Neural progenitor cell (in vitro differentiated cells): Measurements from ENCODE around the gene BICD1. TPM values are rescaled to one million over a fixed set of nuclear protein-coding genes. Genes with fewer than 3 reads are reported as not detected.

Experiments used
- DNase-seq: peaks from one replicate; pipeline ENCODE4 v3.0.0-alpha.2; 2016; ENCODE audit warnings: low spot score
- H2AFZ ChIP-seq: fragments of 200-600 bp; sonication (generic); replicated peaks from 2 replicates; pipeline ENCODE4 v1.6.1; 2016; ENCODE audit warnings: antibody characterized with exemption
- H3F3A ChIP-seq: fragments of 200-600 bp; sonication (generic); 2 replicates; pipeline ENCODE4 v1.6.1; 2016; ENCODE audit warnings: antibody characterized with exemption, low read depth
- H3K27ac ChIP-seq: fragments of 200-600 bp; sonication (generic); 2 replicates; pipeline ENCODE4 v1.5.1; 2016; ENCODE audit warnings: mild to moderate bottlenecking
- H3K27me3 ChIP-seq: fragments of 200-600 bp; sonication (generic); 2 replicates; pipeline ENCODE4 v1.6.1; 2016; ENCODE audit warnings: mild to moderate bottlenecking, moderate library complexity
- H3K36me3 ChIP-seq: fragments of 200-600 bp; sonication (generic); 2 replicates; pipeline ENCODE4 v1.5.1; 2016
- H3K4me1 ChIP-seq: fragments of 200-600 bp; sonication (generic); 2 replicates; pipeline ENCODE4 v1.6.1; 2016; ENCODE audit warnings: mixed run types
- H3K4me2 ChIP-seq: fragments of 200-600 bp; sonication (generic); 2 replicates; pipeline ENCODE4 v1.6.1; 2016
- H3K4me3 ChIP-seq: fragments of 200-600 bp; sonication (generic); 2 replicates; pipeline ENCODE4 v1.5.1; 2016
- H3K79me2 ChIP-seq: fragments of 200-600 bp; sonication (generic); 2 replicates; pipeline ENCODE4 v1.6.1; 2016; ENCODE audit warnings: low read depth
- H3K9ac ChIP-seq: fragments of 200-600 bp; sonication (generic); 2 replicates; pipeline ENCODE4 v1.6.1; 2016
- H3K9me3 ChIP-seq: fragments of 200-600 bp; sonication (generic); 2 replicates; pipeline ENCODE4 v1.5.1; 2016; ENCODE audit warnings: low read depth
- H4K20me1 ChIP-seq: fragments of 200-600 bp; sonication (generic); 2 replicates; pipeline ENCODE4 v1.6.1; 2016; ENCODE audit warnings: low read depth
- H3K27ac Mint-ChIP-seq: 3 replicates; pipeline ENCODE4 v1.8.0; 2021; ENCODE audit warnings: mixed read lengths
- H3K27me3 Mint-ChIP-seq: 2 replicates; pipeline ENCODE4 v1.8.0; 2022; ENCODE audit warnings: low read depth, mild to moderate bottlenecking, inconsistent platforms, moderate library complexity, mixed read lengths; ENCODE audit not compliant: insufficient read depth
- H3K36me3 Mint-ChIP-seq: 3 replicates; pipeline ENCODE4 v1.8.0; 2021; ENCODE audit warnings: mixed read lengths
- H3K4me1 Mint-ChIP-seq: 3 replicates; pipeline ENCODE4 v1.8.0; 2021; ENCODE audit warnings: mixed read lengths
- H3K4me3 Mint-ChIP-seq: 3 replicates; pipeline ENCODE4 v1.8.0; 2021; ENCODE audit warnings: mild to moderate bottlenecking, moderate library complexity, mixed read lengths
- H3K9me3 Mint-ChIP-seq: 3 replicates; pipeline ENCODE4 v1.8.0; 2020; ENCODE audit warnings: mixed read lengths
- CTCF ChIP-seq: fragments of 200-600 bp; sonication (generic); IDR thresholded peaks from 2 replicates; pipeline ENCODE4 v1.5.1; 2017; ENCODE audit warnings: antibody characterized with exemption, mild to moderate bottlenecking
- EZH2 ChIP-seq: fragments of 200-600 bp; sonication (generic); IDR thresholded peaks from 2 replicates; pipeline ENCODE4 v1.6.1; 2017; ENCODE audit warnings: antibody characterized with exemption, mild to moderate bottlenecking, moderate library complexity
- EZH2phosphoT487 ChIP-seq: fragments of 200-600 bp; sonication (generic); IDR thresholded peaks from 2 replicates; pipeline ENCODE4 v1.6.1; 2017; ENCODE audit warnings: antibody characterized with exemption
- total RNA-seq: library from RNA; depleted of rRNA; stranded (reverse); fragments of >200 nt; gene quantifications from 2 replicates; pipeline ENCODE4 v1.2.3, GENCODE V29; 2015; ENCODE audit warnings: low replicate concordance

BICD1 gene
- total RNA-seq, 1 donor from 2014 or later: 23.6 TPM

GRCh38 chr12:32069731-32070130, 36.9 kb upstream of the BICD1 start:
- H3K36me3 Mint-ChIP-seq: no peaks in the 10 kb centered on the region

GRCh38 chr12:32070370-32070769, 36.3 kb upstream of the BICD1 start:
- Histone ChIP-seq H3K27ac (no peak overlapping the region), H3K9ac (no peak overlapping the region), H3K4me1 (peaks cover 7% of the 10 kb centered on the region), H3K36me3 (no peaks in the 10 kb centered on the region), H3K79me2 (no peaks in the 10 kb centered on the region), H2AFZ (no peak overlapping the region), H3K27me3 (no peaks in the 10 kb centered on the region), H3K4me3 (no peak overlapping the region), H3K9me3 (no peaks in the 10 kb centered on the region), H3F3A (no peaks in the 10 kb centered on the region), H4K20me1 (no peaks in the 10 kb centered on the region), H3K4me2 (no peak overlapping the region)
- DNase-seq: no peak
- H3K36me3 Mint-ChIP-seq: no peaks in the 10 kb centered on the region
- no peak overlapping the region for H3K27ac Mint-ChIP-seq
- no peak overlapping the region for H3K4me3 Mint-ChIP-seq
- TF ChIP-seq CTCF (no peak), EZH2phosphoT487 (no peak), EZH2 (no peak)
- H3K4me1 Mint-ChIP-seq: no peaks in the 10 kb centered on the region
- peaks cover 5% of the 10 kb centered on the region for H3K27me3 Mint-ChIP-seq
- H3K9me3 Mint-ChIP-seq: peaks cover 17% of the 10 kb centered on the region

More at GRCh38 chr12:32069731-32070130, 36.9 kb upstream of the BICD1 start:
- Histone ChIP-seq H3K27ac (no peak overlapping the region), H3K9me3 (no peaks in the 10 kb centered on the region), H3K4me3 (no peak overlapping the region), H3K9ac (no peak overlapping the region), H3K4me2 (no peak overlapping the region), H3K36me3 (no peaks in the 10 kb centered on the region), H4K20me1 (no peaks in the 10 kb centered on the region), H2AFZ (no peak overlapping the region), H3K27me3 (no peaks in the 10 kb centered on the region), H3K79me2 (no peaks in the 10 kb centered on the region), H3F3A (no peaks in the 10 kb centered on the region), H3K4me1 (peaks cover 7% of the 10 kb centered on the region)
- Mint-ChIP-seq H3K4me3 (no peak overlapping the region), H3K27me3 (peaks cover 9% of the 10 kb centered on the region), H3K4me1 (no peaks in the 10 kb centered on the region), H3K27ac (no peak overlapping the region), H3K9me3 (peaks cover 17% of the 10 kb centered on the region)
- no peak for DNase-seq
- no peak for TF ChIP-seq CTCF
- no peak for TF ChIP-seq EZH2phosphoT487
- no peak for TF ChIP-seq EZH2

- DNase-seq: no peak
- H3K79me2 ChIP-seq: no peaks in the 10 kb centered on the region
- TF ChIP-seq EZH2: no peak
- no peak for TF ChIP-seq EZH2phosphoT487
- no peak for TF ChIP-seq CTCF
- H4K20me1 ChIP-seq: no peaks in the 10 kb centered on the region
- Mint-ChIP-seq H3K27me3 (peaks cover 4% of the 10 kb centered on the region), H3K27ac (no peak overlapping the region), H3K4me3 (no peak overlapping the region), H3K36me3 (no peaks in the 10 kb centered on the region), H3K4me1 (no peaks in the 10 kb centered on the region), H3K9me3 (peaks cover 17% of the 10 kb centered on the region)
- no peaks in the 10 kb centered on the region for H3F3A ChIP-seq
- H3K4me1 ChIP-seq: peaks cover 12% of the 10 kb centered on the region
- no peak overlapping the region for H3K4me2 ChIP-seq
- no peak overlapping the region for H3K9ac ChIP-seq
- no peaks in the 10 kb centered on the region for H3K9me3 ChIP-seq
- no peaks in the 10 kb centered on the region for H3K27me3 ChIP-seq
- H3K4me3 ChIP-seq: no peak overlapping the region
- H3K36me3 ChIP-seq: no peaks in the 10 kb centered on the region
- H3K27ac ChIP-seq: no peak overlapping the region
- H2AFZ ChIP-seq: no peak overlapping the region
Observed at GRCh38 chr12:32072102-32072501, 34.5 kb upstream of the BICD1 start.
